ENCODE results near the gene DLG1.
"Not testable (repeated sequence)": the region's sequence is repeated elsewhere in the genome, so short reads cannot be mapped to it uniquely, and the experiment has no call there.

DLG1 gene

GRCh38 chr3:197080344-197080743 is 218.1 kb downstream of the DLG1 start:
- Mint-ChIP-seq H3K4me3 (no peak overlapping the region), H3K36me3 (peaks cover 44% of the 10 kb centered on the region), H3K4me1 (peaks cover 9% of the 10 kb centered on the region), H3K9me3 (no peaks in the 10 kb centered on the region), H3K27ac (no peak overlapping the region)
- DNase-seq (ENCODE audit: low spot score in 2 of 2) (no peak), ATAC-seq (no peak)

GRCh38 chr3:197076415-197076814 is 222.0 kb downstream of the DLG1 start:
- ATAC-seq (no peak), DNase-seq (ENCODE audit: low spot score in 2 of 2) (no peak)
- Mint-ChIP-seq H3K36me3 (peaks cover 49% of the 10 kb centered on the region), H3K27ac (no peak overlapping the region), H3K4me3 (no peak overlapping the region), H3K9me3 (no peaks in the 10 kb centered on the region), H3K4me1 (no peaks in the 10 kb centered on the region)

DNA sequence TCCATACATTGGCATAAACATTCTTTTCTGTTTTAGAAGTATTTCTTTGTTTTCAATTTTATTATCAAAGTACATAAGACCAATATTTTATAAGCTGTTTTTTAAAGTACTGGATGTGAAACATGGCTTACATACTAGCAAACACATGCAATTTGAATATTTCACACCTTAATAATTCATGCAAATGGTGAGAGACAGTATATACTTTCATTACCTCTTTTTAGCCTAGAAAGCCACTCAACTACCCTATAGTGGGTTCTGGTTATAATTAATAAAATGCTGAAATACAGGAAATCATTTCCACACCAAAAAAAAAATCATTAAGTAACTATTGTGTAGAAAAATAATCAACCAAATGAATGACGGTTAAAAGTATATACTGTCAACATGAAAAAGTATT is 230.3 kb downstream of the DLG1 start:
- no peak overlapping the region for H3K27ac Mint-ChIP-seq
- peaks cover 39% of the 10 kb centered on the region for H3K36me3 Mint-ChIP-seq
- no peaks in the 10 kb centered on the region for H3K9me3 Mint-ChIP-seq
- no peaks in the 10 kb centered on the region for H3K4me1 Mint-ChIP-seq
- DNase-seq (ENCODE audit: low spot score in 2 of 2), result no peak
- ATAC-seq, result no peak
- H3K4me3 Mint-ChIP-seq, result no peak overlapping the region

- H3K9me3 Mint-ChIP-seq, result no peaks in the 10 kb centered on the region
These were observed 233.6 kb downstream of the DLG1 start for GRCh38 chr3:197064771-197065170.

DNA sequence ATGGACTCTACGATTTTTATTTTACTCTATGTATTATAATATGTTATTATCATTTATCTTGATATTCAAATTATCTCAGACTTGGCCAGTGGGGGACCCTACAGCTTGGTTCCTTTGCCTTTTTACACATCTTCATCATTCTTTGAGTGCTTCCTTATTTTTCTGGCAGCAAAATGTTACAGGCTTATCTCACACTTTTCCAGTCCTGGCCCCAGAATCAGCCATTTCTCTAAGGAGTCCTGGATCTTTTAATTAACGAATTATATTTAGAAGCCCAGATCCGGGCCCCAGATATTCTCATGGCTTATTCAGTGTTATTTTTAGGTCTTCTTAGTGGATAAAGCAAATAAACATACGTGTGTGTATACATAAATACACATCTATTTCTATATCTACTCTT is 236.0 kb downstream of the DLG1 start:
- Mint-ChIP-seq H3K27ac (no peak overlapping the region), H3K4me3 (no peak overlapping the region), H3K36me3 (peaks cover 77% of the 10 kb centered on the region), H3K9me3 (no peaks in the 10 kb centered on the region), H3K4me1 (no peaks in the 10 kb centered on the region)
- no peak for ATAC-seq
- DNase-seq (ENCODE audit: low spot score in 2 of 2), result no peak

More at GRCh38 chr3:197064771-197065170, 233.6 kb downstream of the DLG1 start:
- no peaks in the 10 kb centered on the region for H3K4me1 Mint-ChIP-seq
- H3K36me3 Mint-ChIP-seq, result peaks cover 54% of the 10 kb centered on the region
- no peak overlapping the region for H3K4me3 Mint-ChIP-seq
- no peak for ATAC-seq
- no peak overlapping the region for H3K27ac Mint-ChIP-seq
- DNase-seq (ENCODE audit: low spot score in 2 of 2), result no peak

DNA sequence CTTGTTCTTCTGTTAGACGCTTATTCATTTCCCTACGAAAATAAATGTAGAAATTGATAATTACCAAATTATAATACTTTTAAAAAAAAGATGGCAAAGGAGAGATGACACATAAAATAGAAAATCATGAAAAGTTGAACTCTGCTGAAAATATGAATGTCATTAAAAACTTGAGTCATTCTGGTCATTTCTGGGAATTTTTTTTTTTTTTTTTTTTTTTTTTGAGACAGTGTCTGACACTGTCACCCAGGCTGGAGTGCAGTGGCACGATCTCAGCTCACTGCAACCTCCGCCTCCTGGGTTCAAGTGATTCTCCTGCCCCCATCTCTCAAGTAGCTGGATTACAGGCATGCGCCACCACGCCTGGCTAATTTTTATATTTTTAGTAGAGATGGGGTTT is 246.8 kb downstream of the DLG1 start:
- ATAC-seq, result peak; percentile 53
- peak overlapping the region; percentile 77 for H3K27ac Mint-ChIP-seq

GRCh38 chr3:197050511-197050910 is 247.9 kb downstream of the DLG1 start:
- Mint-ChIP-seq H3K9me3 (no peaks in the 10 kb centered on the region), H3K4me1 (peaks cover 10% of the 10 kb centered on the region), H3K27ac (peak overlapping the region; percentile 77), H3K4me3 (peak overlapping the region; percentile 14), H3K36me3 (peaks cover 90% of the 10 kb centered on the region)
- DNase-seq (ENCODE audit: low spot score in 2 of 2), result no peak
- ATAC-seq, result peak; percentile 83

More for the DNA sequence above, 246.8 kb downstream of the DLG1 start:
- Mint-ChIP-seq H3K36me3 (peaks cover 80% of the 10 kb centered on the region), H3K4me1 (peaks cover 10% of the 10 kb centered on the region)
- H3K4me3 Mint-ChIP-seq; H3K9me3 Mint-ChIP-seq; DNase-seq (ENCODE audit: low spot score in 2 of 2): not testable (repeated sequence)

GRCh38 chr3:197042539-197042938 is 255.9 kb downstream of the DLG1 start:
- Mint-ChIP-seq H3K4me3 (no peak overlapping the region), H3K27ac (no peak overlapping the region), H3K4me1 (no peaks in the 10 kb centered on the region), H3K9me3 (no peaks in the 10 kb centered on the region), H3K36me3 (peaks cover 44% of the 10 kb centered on the region)
- DNase-seq (ENCODE audit: low spot score in 2 of 2) (no peak), ATAC-seq (no peak)

GRCh38 chr3:197041875-197042488 is 256.4 kb downstream of the DLG1 start:
- no peak overlapping the region for H3K4me3 Mint-ChIP-seq
- no peak for DNase-seq (ENCODE audit: low spot score in 2 of 2)
- no peak for ATAC-seq
- no peak overlapping the region for H3K27ac Mint-ChIP-seq
- H3K36me3 Mint-ChIP-seq, result peaks cover 38% of the 10 kb centered on the region
- H3K9me3 Mint-ChIP-seq, result no peaks in the 10 kb centered on the region
- H3K4me1 Mint-ChIP-seq, result no peaks in the 10 kb centered on the region

- H3K36me3 Mint-ChIP-seq, result peaks cover 25% of the 10 kb centered on the region
- no peak for DNase-seq (ENCODE audit: low spot score in 2 of 2)
- ATAC-seq, result no peak
- H3K4me3 Mint-ChIP-seq, result no peak overlapping the region
- H3K9me3 Mint-ChIP-seq, result no peaks in the 10 kb centered on the region
- H3K4me1 Mint-ChIP-seq, result no peaks in the 10 kb centered on the region
- no peak overlapping the region for H3K27ac Mint-ChIP-seq
These were observed 257.8 kb downstream of the DLG1 start for GRCh38 chr3:197040658-197041057.

DNA sequence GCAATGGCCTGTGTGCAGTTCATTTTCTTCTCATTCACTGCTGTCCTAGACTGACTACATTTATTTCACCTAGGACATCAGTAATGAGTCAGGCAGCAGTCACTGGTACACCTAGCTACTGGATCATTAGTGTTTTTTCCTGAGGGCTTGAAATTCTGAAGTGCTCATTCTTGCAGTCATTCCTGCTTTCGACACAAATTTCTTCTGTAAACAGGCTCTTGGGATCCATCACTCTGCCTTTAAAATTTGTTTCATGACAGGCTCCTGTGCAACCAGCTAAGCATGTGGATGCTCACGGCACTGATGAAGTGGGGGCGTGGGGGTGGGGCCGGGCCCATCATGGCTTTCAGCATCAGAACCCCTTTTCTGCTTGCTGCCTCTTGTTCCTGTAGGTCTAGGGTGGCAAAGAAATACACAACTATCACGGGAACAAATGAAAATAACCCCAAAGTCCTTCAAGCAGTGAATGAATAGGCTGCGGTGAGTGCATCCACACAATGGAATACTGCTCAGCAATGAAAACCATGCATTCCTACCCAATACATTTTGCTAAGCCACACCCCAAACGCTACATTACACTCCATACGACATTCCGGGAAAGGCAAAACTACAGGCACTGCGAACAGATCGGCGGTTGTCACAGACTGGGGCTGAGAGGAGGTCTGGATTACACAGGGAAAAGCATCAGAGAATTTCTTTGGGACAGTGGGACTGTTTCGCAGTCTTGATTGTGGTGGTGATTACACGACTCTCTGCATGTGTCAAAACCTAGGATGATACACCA is 259.5 kb downstream of the DLG1 start:
- ATAC-seq (no peak), DNase-seq (ENCODE audit: low spot score in 2 of 2) (no peak)
- H3K27ac Mint-ChIP-seq, result no peak overlapping the region
- peaks cover 8% of the 10 kb centered on the region for H3K36me3 Mint-ChIP-seq
- H3K4me3 Mint-ChIP-seq, result no peak overlapping the region
- no peaks in the 10 kb centered on the region for H3K9me3 Mint-ChIP-seq
- no peaks in the 10 kb centered on the region for H3K4me1 Mint-ChIP-seq

DNA sequence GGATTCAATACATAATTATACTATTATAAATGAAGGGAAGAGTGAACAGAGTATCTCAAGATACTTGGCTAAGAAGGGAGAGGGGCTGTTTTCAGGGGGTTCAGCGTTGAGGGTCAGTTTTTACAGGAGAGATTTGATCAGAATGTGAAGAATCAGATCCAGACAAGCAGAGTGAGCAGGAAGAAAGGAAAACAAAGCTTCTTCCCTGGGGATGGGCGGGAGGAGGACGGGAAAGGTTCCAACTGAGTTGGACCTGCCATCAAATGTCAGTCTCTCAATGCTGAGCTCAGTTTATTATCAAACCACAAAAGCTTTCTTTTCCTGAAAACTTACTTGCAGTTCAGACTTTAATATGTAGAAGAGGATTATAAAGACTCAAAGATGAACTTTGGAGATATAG is 262.8 kb downstream of the DLG1 start:
- Mint-ChIP-seq H3K36me3 (no peaks in the 10 kb centered on the region), H3K4me3 (no peak overlapping the region), H3K4me1 (no peaks in the 10 kb centered on the region), H3K27ac (no peak overlapping the region), H3K9me3 (no peaks in the 10 kb centered on the region)
- DNase-seq (ENCODE audit: low spot score in 2 of 2) (no peak), ATAC-seq (no peak)

DNA sequence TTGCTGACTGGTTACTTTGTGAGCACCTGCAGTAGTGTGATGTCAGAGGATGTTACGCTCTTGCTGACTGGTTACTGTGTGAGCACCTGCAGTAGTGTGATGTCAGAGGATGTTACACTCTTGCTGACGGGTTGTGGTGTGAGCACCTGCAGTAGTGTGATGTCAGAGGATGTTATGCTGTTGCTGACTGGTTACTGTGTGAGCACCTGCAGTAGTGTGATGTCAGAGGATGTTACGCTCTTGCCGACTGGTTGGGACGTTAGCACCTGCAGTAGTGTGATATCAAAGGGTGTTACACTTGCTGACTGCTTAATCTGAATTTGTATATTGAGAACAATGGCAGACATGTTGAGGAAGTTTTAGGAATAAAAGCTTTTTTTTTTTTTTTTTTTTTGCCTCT is 263.6 kb downstream of the DLG1 start:
- DNase-seq (ENCODE audit: low spot score in 2 of 2); ATAC-seq; H3K36me3 Mint-ChIP-seq; H3K27ac Mint-ChIP-seq; H3K4me1 Mint-ChIP-seq; H3K9me3 Mint-ChIP-seq; H3K4me3 Mint-ChIP-seq: not testable (repeated sequence)

GRCh38 chr3:197033764-197034163 is 264.6 kb downstream of the DLG1 start:
- H3K4me1 Mint-ChIP-seq; H3K36me3 Mint-ChIP-seq; H3K27ac Mint-ChIP-seq; ATAC-seq; H3K9me3 Mint-ChIP-seq; DNase-seq (ENCODE audit: low spot score in 2 of 2); H3K4me3 Mint-ChIP-seq: not testable (repeated sequence)

- H3K9me3 Mint-ChIP-seq, result no peaks in the 10 kb centered on the region
- no peaks in the 10 kb centered on the region for H3K36me3 Mint-ChIP-seq
- H3K27ac Mint-ChIP-seq, result no peak overlapping the region
- DNase-seq (ENCODE audit: low spot score in 2 of 2) (no peak), ATAC-seq (peak; percentile 61)
- H3K4me3 Mint-ChIP-seq, result no peak overlapping the region
- H3K4me1 Mint-ChIP-seq, result no peaks in the 10 kb centered on the region
These were observed 266.8 kb downstream of the DLG1 start for GRCh38 chr3:197031315-197032285.
